HG02938 (cell line): ENCODE results near the gene ALDH1A2.
"Not testable (repeated sequence)": the region's sequence is repeated elsewhere in the genome, so short reads cannot be mapped to it uniquely, and the experiment has no call there.

Source experiments
- ATAC-seq: cut with Tn5 transposase; IDR thresholded peaks from one replicate; pipeline ENCODE4 v1.9.1; 2021; ENCODE audit warnings: mild to moderate bottlenecking, moderate library complexity; ENCODE audit not compliant: unreplicated experiment

The ALDH1A2 gene

DNA sequence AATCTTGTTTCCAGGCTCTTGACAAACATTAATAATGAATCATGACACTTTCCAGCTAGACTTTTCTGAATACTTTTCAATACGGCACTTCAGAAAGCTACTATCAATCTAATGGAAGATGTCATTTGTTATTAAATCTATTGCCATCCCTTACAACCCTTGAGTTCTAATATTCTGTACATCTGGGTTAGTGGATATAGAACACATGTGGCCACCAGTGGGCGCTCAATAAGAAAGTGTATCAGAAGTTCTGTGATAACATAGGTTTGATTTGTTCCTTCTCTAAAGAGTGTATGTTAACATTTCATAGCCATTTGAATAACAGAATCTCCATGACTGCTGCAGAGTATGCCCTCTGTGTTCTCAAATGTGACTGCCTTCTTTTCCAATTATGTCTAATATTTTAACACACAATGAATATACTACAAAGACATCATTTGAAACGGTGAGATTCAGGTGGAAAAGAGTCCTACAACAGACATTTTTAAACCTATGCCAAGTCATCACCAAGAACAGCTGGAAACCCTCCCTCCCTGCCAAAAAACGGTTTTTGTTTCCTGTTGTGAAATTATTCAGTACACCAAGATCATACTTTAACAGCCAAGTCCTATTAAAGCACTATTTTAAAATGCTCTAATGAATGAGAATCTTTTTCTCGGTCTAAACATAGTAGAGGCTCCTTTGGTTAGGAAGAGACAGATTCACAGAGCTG is 22.2 kb downstream of the ALDH1A2 start:
- no peak for ATAC-seq

GRCh38 chr15:58042006-58042405 is 23.5 kb downstream of the ALDH1A2 start:
- ATAC-seq: no peak

DNA sequence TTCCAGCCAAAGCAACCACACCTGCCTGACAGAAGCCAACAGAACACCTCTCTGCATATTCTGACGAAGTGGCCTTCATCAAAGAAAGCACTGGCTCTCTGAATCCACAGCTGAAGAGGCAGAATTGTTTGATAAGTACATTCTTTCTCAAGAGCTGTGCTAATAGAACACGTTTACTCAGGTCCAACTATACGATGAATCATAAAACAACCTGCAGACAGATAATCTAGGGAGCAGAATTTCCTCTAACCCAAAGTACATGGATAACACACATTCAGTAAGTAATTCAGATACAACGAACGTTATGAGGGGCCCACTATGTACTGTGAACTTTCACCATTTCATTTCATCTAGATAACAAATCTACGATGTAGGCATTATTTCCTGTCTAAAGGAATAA is 25.4 kb downstream of the ALDH1A2 start:
- no peak for ATAC-seq

GRCh38 chr15:58039079-58040035 is 26.2 kb downstream of the ALDH1A2 start:
- no peak for ATAC-seq

GRCh38 chr15:58038426-58039078 is 27.0 kb downstream of the ALDH1A2 start:
- ATAC-seq: no peak

DNA sequence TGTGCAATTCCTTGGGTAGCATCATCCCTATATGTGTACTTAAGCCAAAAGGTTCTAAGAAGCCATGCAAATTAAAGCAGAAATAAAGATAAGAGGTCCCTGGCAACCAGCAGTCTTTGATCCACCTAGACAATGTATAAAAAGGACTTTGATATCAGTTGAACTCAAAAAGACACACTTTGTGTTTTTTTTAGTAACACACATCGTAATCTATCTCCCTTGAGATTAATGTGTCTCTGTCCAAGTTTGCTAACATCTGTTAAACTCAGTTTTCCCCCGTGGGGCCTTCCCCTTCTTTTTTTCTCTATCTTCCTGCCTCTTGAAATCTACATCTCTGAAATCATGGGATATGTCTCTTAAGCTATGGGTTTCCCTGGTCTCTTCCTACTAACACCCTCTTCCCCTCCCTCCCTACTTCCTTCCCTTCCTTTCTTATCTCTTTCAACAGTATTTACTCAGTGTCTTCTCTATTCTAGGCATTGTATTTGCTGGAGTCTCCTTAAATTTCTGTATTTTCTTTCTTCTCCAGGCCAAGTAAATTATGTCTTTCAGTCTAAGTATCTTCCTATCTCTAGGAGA is 27.7 kb downstream of the ALDH1A2 start:
- no peak for ATAC-seq

GRCh38 chr15:58036579-58036978 is 28.9 kb downstream of the ALDH1A2 start:
- no peak for ATAC-seq

- ATAC-seq: not testable (repeated sequence)
Measured at GRCh38 chr15:58028392-58028791, 37.1 kb downstream of the ALDH1A2 start.

- ATAC-seq: no peak
Measured at GRCh38 chr15:58026552-58026951, 39.0 kb downstream of the ALDH1A2 start.

- no peak for ATAC-seq
Measured at GRCh38 chr15:58026051-58026450, 39.5 kb downstream of the ALDH1A2 start.

DNA sequence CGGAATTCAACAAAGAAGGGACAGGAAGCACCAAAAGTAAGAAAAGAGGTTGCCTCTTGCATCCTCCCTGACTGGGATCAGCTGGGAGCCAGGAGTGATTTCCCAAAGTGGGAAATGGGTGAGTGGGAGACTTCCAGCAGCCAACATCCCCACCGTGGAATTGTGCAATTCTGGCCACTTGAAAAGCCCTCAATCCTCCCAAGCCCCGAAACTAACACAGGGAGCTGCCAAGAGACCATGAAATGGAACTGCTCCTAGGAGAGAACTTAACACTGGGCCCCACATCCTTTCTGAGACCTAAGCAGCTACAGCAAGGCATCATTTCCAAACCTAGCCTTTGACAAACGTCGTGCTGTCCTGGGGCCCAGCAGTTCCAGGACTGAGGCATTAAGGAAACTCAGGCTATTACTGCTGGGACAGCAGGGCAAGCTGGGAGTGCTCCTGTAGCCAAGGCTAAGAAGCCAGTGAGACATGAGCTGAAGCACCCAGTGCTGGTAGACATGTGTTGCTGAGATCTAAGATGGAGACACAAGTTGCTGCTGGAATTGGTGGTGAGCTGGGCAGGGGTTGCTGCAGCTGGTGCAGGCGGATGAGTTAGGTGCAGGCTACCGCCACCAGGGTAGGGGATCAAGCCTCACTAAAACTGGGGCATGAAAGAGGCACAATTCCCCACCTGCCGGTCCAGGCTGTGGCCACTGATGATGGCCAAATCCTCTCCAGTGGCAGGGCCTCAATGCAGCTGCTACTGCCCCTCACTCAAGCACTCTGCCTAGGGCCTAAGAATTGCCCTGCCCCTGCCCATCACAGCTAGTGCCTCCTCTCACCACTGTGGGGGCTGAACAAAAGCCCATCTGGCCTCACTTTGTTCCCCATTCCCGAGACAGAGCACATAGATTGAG is 43.9 kb downstream of the ALDH1A2 start:
- ATAC-seq: no peak

- ATAC-seq: no peak
Measured at GRCh38 chr15:58019503-58020376, 45.8 kb downstream of the ALDH1A2 start.

GRCh38 chr15:58017869-58018268 is 47.6 kb downstream of the ALDH1A2 start:
- no peak for ATAC-seq

GRCh38 chr15:58016581-58017175 is 48.8 kb downstream of the ALDH1A2 start:
- ATAC-seq: no peak

DNA sequence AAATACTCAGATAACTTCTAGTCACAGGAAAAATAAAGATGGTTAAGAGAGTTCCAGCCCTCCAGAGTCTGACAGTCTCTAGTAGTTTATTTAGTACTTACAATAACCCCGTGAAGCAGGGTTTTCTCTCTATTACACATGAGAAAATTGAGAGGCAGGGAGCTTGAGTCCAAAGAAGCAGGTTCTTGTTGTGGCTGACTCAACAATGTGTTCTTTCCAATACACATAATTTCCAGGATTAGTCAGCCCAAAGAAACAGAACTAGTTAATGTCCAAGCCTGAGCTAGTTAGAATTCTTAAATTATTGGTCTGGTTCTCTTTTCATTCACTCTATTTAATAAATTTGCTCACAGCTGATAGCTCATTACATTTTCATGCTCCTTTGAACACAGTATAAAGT is 49.9 kb downstream of the ALDH1A2 start:
- ATAC-seq: no peak

DNA sequence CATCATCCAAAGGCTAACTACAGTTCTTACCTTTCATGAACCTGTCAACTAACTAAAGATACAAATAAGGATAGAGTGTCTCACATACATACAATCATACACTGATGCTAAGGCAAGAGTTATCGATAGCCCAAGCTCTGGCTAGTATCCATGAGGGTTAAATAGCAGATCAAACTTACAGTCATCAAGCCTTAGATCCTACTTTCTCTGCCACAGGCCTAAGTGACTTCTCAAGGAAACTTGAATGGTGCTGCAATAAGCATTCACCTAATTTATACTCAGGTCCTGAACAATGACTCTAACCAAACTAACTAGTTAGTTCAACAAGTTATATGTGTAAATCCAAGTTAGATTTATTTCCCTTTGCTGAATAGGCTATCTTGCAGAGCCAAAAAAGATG is 51.0 kb downstream of the ALDH1A2 start:
- ATAC-seq: no peak

DNA sequence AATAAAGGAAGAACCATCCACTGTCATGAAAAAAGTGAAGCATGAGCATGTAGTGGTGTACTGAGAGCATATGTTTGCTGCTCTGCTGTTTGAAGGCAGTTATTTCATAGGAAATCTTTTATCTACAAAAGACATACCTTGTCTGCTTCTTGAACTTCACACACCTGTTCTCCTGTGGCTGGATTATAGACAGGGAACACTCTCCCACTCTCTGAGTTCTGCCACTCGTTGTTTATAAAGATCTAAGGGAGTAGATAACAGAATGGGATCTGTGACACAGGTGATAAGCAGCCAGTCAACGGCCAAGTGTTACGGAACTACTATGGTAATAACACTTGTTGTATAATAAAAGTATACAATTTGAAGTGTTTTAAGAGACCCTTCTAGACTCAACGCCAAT is 51.5 kb downstream of the ALDH1A2 start:
- ATAC-seq: no peak

DNA sequence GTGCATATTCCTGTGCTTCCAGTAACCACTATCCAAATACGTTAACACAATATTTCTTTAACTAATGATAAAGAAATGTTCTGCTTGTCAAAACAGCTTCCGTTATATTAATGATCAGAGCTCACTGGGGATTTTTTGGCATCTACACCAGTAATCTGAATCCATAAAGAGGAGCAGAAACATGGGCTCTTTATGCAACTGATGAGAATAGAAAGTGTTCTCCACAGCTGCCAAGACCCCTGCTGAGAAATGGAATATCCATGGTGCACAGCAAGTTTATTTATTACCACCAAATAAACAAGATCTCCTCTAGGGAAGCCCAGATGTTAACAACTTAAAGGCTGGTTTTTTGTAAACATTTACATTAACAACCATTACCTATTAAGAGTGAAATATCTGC is 54.5 kb downstream of the ALDH1A2 start:
- no peak for ATAC-seq

- ATAC-seq: no peak
Measured at GRCh38 chr15:58003810-58004209, 61.7 kb downstream of the ALDH1A2 start.
